Mammary epithelial cell (primary cell): ENCODE data around the gene GALNT17.

ENCODE experiments used
- CTCF ChIP-seq, 2 donors: IDR thresholded peaks in 1 of 2; conservative IDR thresholded peaks in 1 of 2; 2 replicates each; pipeline ENCODE4 v1.5.1; 2011 to 2012; ENCODE audit warnings: inconsistent platforms in 2 of 2, low read length in 2 of 2, mild to moderate bottlenecking in 2 of 2, control low read depth in 1 of 2, low read depth in 1 of 2; ENCODE audit not compliant: insufficient read depth in 1 of 2; ENCODE audit errors: extremely low read depth in 1 of 2
- EZH2 ChIP-seq: IDR thresholded peaks from 2 replicates; pipeline ENCODE4 v1.6.1; 2012; ENCODE audit warnings: low read length, inconsistent platforms, borderline replicate concordance

GRCh38 chr7:71721742-71722141, 589.8 kb downstream of the GALNT17 start:
- no peak for TF ChIP-seq CTCF (conservative IDR thresholded peaks at IDR 0.05 in 1 of 2, IDR thresholded peaks at IDR 0.05 in 1 of 2; ENCODE audit: extremely low read depth in 1 of 2, insufficient read depth in 1 of 2, low read depth in 1 of 2, low read length in 2 of 2)
- TF ChIP-seq EZH2 = no peak
